Erythroblast (primary cell): ENCODE results near the gene CFAP157.

Experiments used
- GATA1 ChIP-seq: IDR thresholded peaks from 2 replicates; pipeline ENCODE4 v1.6.1; 2011; ENCODE audit warnings: low read depth, mild to moderate bottlenecking, control low read depth, low read length, moderate library complexity
- POLR2A ChIP-seq: IDR thresholded peaks from 2 replicates; pipeline ENCODE4 v1.6.1; 2011; ENCODE audit warnings: mild to moderate bottlenecking, low read length

- TF ChIP-seq POLR2A (no peak), GATA1 (no peak)
These were observed 4.5 kb downstream of the CFAP157 start for GRCh38 chr9:127711226-127711701.
